HepG2 (cell line): Measurements from ENCODE around the gene GLT1D1. TPM values are rescaled to one million over a fixed set of nuclear protein-coding genes. Genes with fewer than 3 reads are reported as not detected.

Experiments
- ATAC-seq: fragments of 200-7000 bp; cut with Tn5 transposase; 3 replicates; pipeline ENCODE4 v1.9.1; 2020; ENCODE audit warnings: mild to moderate bottlenecking, moderate library complexity
- BruUV-seq: library from RNA; stranded (reverse); fragments of 400-500 nt; replicated peaks from 2 replicates; lab custom pipeline; 2021; lab: Mats Ljungman, UMichigan
- CTCF ChIA-PET: fragments of 300-600 bp; formaldehyde crosslinking; extraction: SDS; loops from one replicate; lab custom pipeline; 2021; ENCODE audit warnings: low total read pairs, inconsistent platforms, low intra/inter-chr PET ratio; lab: Yijun Ruan, JAX
- POLR2A ChIA-PET: fragments of 350-600 bp; sonication (Branson Sonifier 250); formaldehyde crosslinking; loops from one replicate; lab custom pipeline; 2020; ENCODE audit warnings: antibody characterized with exemption, inconsistent platforms; lab: Yijun Ruan, JAX
- DNase-seq: peaks from one replicate; pipeline ENCODE4 v3.0.0-alpha.2; 2015; ENCODE audit warnings: low spot score
- FAIRE-seq: peaks from 3 replicates; lab custom pipeline; 2011; peaks lifted over from hg19 to GRCh38; lab: Jason Lieb, UNC
- H2AFZ ChIP-seq: one replicate; pipeline ENCODE4 v1.6.1; 2011; ENCODE audit warnings: low read length, inconsistent platforms
- H3K27ac ChIP-seq: fragments of 300-600 bp; 3 replicates; pipeline ENCODE4 v1.8.0; 2011; ENCODE audit warnings: mixed run types, mild to moderate bottlenecking, mixed read lengths, low read length, inconsistent platforms; ENCODE audit not compliant: insufficient read depth; ENCODE audit errors: extremely low read length
- H3K27me3 ChIP-seq, 2 experiments: fragments of 200-600 bp in 1 of 2; 2 replicates in 1 of 2; 3 replicates in 1 of 2; pipeline versions ENCODE4 v1.6.0 to v1.8.0; 2011; ENCODE audit warnings: low read length in 2 of 2, mild to moderate bottlenecking in 2 of 2, moderate library complexity in 2 of 2, inconsistent platforms in 1 of 2; ENCODE audit not compliant: insufficient read depth in 2 of 2, control insufficient read depth in 1 of 2
- H3K36me3 ChIP-seq, 2 experiments: fragments of 200-600 bp in 1 of 2; replicated peaks in 1 of 2; 2 replicates in 1 of 2; 3 replicates in 1 of 2; pipeline versions ENCODE4 v1.5.1 to v1.8.0; 2011; ENCODE audit warnings: low read length in 2 of 2, inconsistent platforms in 1 of 2; ENCODE audit not compliant: insufficient read depth in 2 of 2, control insufficient read depth in 1 of 2
- H3K4me1 ChIP-seq: 2 replicates; pipeline ENCODE4 v1.5.1; 2012; ENCODE audit warnings: low read length, inconsistent platforms; ENCODE audit not compliant: insufficient read depth
- H3K4me2 ChIP-seq: 2 replicates; pipeline ENCODE4 v1.6.0; 2011; ENCODE audit warnings: low read depth, low read length, inconsistent platforms
- H3K4me3 ChIP-seq, 3 experiments: fragments of 200-600 bp in 1 of 3; sonication (generic), shearing (Covaris generic) in 1 of 3; replicated peaks in 1 of 3; 2 replicates each; pipeline ENCODE4 v1.5.1; 2011 to 2016; ENCODE audit warnings: low read length in 3 of 3, inconsistent platforms in 2 of 3, low read depth in 2 of 3, mild to moderate bottlenecking in 2 of 3, control low read depth in 1 of 3, mixed read lengths in 1 of 3; ENCODE audit not compliant: insufficient read depth in 1 of 3
- H3K79me2 ChIP-seq: one replicate; pipeline ENCODE4 v1.6.1; 2011; ENCODE audit warnings: low read length, inconsistent platforms; ENCODE audit not compliant: insufficient read depth
- H3K9ac ChIP-seq: 2 replicates; pipeline ENCODE4 v1.6.0; 2011; ENCODE audit warnings: mild to moderate bottlenecking, low read depth, low read length, inconsistent platforms; ENCODE audit not compliant: insufficient read depth
- H3K9me3 ChIP-seq: 2 replicates; pipeline ENCODE4 v1.5.1; 2012; ENCODE audit warnings: mild to moderate bottlenecking, low read length
- H4K20me1 ChIP-seq: 2 replicates; pipeline ENCODE4 v1.6.0; 2011; ENCODE audit warnings: inconsistent platforms, mild to moderate bottlenecking, low read length, moderate library complexity; ENCODE audit not compliant: insufficient read depth
- ARNT ChIP-seq: fragments of 450-650 bp; IDR thresholded peaks from 2 replicates; pipeline ENCODE4 v1.6.1; 2017
- KDM5A ChIP-seq: fragments of 200-600 bp; sonication (generic); IDR thresholded peaks from 2 replicates; pipeline ENCODE4 v1.7.0; 2018; ENCODE audit warnings: antibody characterized with exemption, mild to moderate bottlenecking, low read length, borderline replicate concordance
- SATB2 ChIP-seq: sonication (generic); formaldehyde crosslinking; IDR thresholded peaks from 2 replicates; pipeline ENCODE4 v1.5.0; 2020; ENCODE audit warnings: missing genetic modification reagents
- ZFX ChIP-seq: sonication (generic); formaldehyde crosslinking; IDR thresholded peaks from 2 replicates; pipeline ENCODE4 v1.4.0; 2020; ENCODE audit warnings: mild to moderate bottlenecking, low read depth, missing genetic modification reagents, moderate library complexity
- ZNF230 ChIP-seq: sonication (generic); formaldehyde crosslinking; IDR thresholded peaks from 2 replicates; pipeline ENCODE4 v1.4.0; 2020; ENCODE audit warnings: mild to moderate bottlenecking, missing genetic modification reagents
- WGBS: methylation state at CpG from one replicate; pipeline ENCODE4 v1.1.6; 2017; ENCODE audit warnings: low lambda C conversion rate; 5-methylcytosine and 5-hydroxymethylcytosine counted together
- in situ Hi-C: cut with HindIII; loops from 2 replicates; pipeline ENCODE4 v1.10.0; 2017; ENCODE audit warnings: low pct_unique_long_range_greater_than_20kb; ENCODE audit not compliant: extremely low pct_ligation_motif_present
- intact Hi-C: fragments of 100-400 bp; cut with micrococcal nuclease; formaldehyde crosslinking; loops from one replicate; pipeline ENCODE4 v1.10.0; 2022; ENCODE audit not compliant: unreplicated experiment
- polyA plus RNA-seq, 8 experiments: library from polyadenylated mRNA; depleted of rRNA in 3 of 8; stranded (reverse) in 7 of 8; unstranded in 1 of 8; fragments of >200 nt; fragmentation: Illumina TruSeq in 4 of 8; extraction: Trizol in 4 of 8; gene quantifications; 2 replicates each; pipeline versions ENCODE4 v1.2.1 to v1.2.3, GENCODE V29; 2011 to 2016; ENCODE audit warnings: low read depth in 4 of 8, missing spikeins in 1 of 8, mixed read lengths in 1 of 8; ENCODE audit not compliant: insufficient read depth in 1 of 8
- total RNA-seq, 5 experiments: library from RNA; depleted of rRNA; stranded (reverse); fragments of >200 nt; fragmentation: Illumina TruSeq; extraction: Trizol; gene quantifications; 2 replicates each; pipeline ENCODE4 v1.2.3, GENCODE V29; 2016; ENCODE audit warnings: low read depth in 1 of 5
- TF ChIP-seq, protein P1 (sequence below): sonication (generic); formaldehyde crosslinking; IDR thresholded peaks from 2 replicates; pipeline ENCODE4 v1.4.0; 2020; ENCODE audit warnings: missing genetic modification reagents
- TF ChIP-seq, protein P2 (sequence below): sonication (generic); formaldehyde crosslinking; IDR thresholded peaks from 2 replicates; pipeline ENCODE4 v1.8.0; 2022; ENCODE audit warnings: missing genetic modification reagents, mild to moderate bottlenecking, borderline replicate concordance

GLT1D1 gene
- total and polyA plus RNA-seq, 2 of the 13 experiments (the other 11 are each of a cell fraction or from before 2014, with no cell fraction given), result 0.09 to 0.17 TPM

DNA sequence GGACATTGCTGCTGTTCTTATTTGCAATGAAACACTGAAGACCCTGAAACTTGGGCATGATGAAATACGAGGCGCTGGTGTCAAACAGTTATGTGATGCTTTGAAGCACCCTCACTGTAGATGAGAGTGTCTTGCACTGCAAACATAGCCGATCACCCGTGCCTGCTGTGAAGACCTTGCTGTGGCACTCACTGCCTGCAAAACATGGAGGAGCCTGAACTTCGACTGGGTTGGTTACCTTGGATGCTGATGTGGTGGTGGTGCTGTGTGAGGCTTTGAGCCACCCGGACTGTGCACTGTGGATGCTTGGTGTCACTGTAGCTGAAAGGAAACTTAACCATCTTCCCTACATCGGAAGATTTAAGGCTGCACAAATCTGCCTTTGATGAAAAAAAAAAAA lies 162.9 kb downstream of the GLT1D1 start (continued):
- TF ChIP-seq, protein P1, sequence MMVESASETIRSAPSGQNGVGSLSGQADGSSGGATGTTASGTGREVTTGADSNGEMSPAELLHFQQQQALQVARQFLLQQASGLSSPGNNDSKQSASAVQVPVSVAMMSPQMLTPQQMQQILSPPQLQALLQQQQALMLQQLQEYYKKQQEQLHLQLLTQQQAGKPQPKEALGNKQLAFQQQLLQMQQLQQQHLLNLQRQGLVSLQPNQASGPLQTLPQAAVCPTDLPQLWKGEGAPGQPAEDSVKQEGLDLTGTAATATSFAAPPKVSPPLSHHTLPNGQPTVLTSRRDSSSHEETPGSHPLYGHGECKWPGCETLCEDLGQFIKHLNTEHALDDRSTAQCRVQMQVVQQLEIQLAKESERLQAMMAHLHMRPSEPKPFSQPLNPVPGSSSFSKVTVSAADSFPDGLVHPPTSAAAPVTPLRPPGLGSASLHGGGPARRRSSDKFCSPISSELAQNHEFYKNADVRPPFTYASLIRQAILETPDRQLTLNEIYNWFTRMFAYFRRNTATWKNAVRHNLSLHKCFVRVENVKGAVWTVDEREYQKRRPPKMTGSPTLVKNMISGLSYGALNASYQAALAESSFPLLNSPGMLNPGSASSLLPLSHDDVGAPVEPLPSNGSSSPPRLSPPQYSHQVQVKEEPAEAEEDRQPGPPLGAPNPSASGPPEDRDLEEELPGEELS (CRISPR knock-in tag), result no peak
- TF ChIP-seq ZNF230 (CRISPR knock-in tag), result no peak

DNA sequence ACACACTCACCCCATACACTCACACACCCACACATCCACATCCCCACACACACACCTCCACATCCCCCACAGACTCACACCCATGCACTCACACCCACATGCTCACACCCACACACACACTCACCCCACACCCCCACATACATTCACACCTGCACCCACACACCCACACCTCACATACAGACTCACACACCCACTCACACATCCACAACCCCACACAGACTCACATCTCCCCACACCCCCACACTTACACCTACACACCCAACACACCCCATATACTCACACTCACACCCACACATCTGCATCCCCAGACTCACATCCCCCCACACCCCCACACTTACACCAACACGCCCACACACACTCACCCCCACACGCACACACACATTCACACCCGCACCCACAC lies 171.8 kb downstream of the GLT1D1 start:
- 49% methylated on average over 3 of the region's 3 CpGs for WGBS
- no peak overlapping the region for H3K4me3 ChIP-seq
- H3K79me2 ChIP-seq, result no peaks in the 10 kb centered on the region
- no peak for ATAC-seq
- H3K27ac ChIP-seq, result no peak overlapping the region
- peaks cover 0 to 2% of the 10 kb centered on the region in 2 experiments; a peak in 2 of 5 replicates for H3K27me3 ChIP-seq
- TF ChIP-seq ARNT (no peak), SATB2 (CRISPR knock-in tag) (no peak), KDM5A (no peak), ZFX (CRISPR knock-in tag) (no peak)
- TF ChIP-seq, protein P2, sequence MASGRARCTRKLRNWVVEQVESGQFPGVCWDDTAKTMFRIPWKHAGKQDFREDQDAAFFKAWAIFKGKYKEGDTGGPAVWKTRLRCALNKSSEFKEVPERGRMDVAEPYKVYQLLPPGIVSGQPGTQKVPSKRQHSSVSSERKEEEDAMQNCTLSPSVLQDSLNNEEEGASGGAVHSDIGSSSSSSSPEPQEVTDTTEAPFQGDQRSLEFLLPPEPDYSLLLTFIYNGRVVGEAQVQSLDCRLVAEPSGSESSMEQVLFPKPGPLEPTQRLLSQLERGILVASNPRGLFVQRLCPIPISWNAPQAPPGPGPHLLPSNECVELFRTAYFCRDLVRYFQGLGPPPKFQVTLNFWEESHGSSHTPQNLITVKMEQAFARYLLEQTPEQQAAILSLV (CRISPR knock-in tag), result no peak
- H2AFZ ChIP-seq, result no peak overlapping the region
- no peaks in the 10 kb centered on the region for H3K4me1 ChIP-seq
- no peaks in the 10 kb centered on the region for H3K9me3 ChIP-seq
- BruUV-seq, result no TSS peak
- ChIA-PET POLR2A (no interaction called here), CTCF (no interaction called here)
- H4K20me1 ChIP-seq, result no peaks in the 10 kb centered on the region
- intact Hi-C loops, result no loop called here
- H3K4me2 ChIP-seq, result no peak overlapping the region
- FAIRE-seq, result no peak
- H3K36me3 ChIP-seq, result no peaks in the 10 kb centered on the region
- DNase-seq, result no peak
- no peak overlapping the region for H3K9ac ChIP-seq
- in situ Hi-C loops, result no loop called here
